Ascending aorta (tissue), 2 donors: Measurements from ENCODE around the gene KRTAP12-4. TPM values are rescaled to one million over a fixed set of nuclear protein-coding genes. Genes with fewer than 3 reads are reported as not detected.
A peak's percentile ranks its signal among the peaks of the same experiment; 100 is the strongest.

ENCODE experiments used
- DNase-seq, 2 donors: peaks; one replicate each; pipeline ENCODE4 v3.0.0-alpha.2; 2019; ENCODE audit warnings: low spot score in 2 of 2
- H3K27ac ChIP-seq, 2 donors: fragments of 200-600 bp; sonication (generic); one replicate each; pipeline ENCODE4 v1.5.1; 2016 to 2017; ENCODE audit warnings: mild to moderate bottlenecking in 1 of 2
- H3K27me3 ChIP-seq: fragments of 200-600 bp; sonication (generic); one replicate; pipeline ENCODE4 v1.5.1; 2017
- H3K36me3 ChIP-seq, 2 donors: fragments of 200-600 bp; sonication (generic); one replicate each; pipeline ENCODE4 v1.5.1; 2016
- H3K4me1 ChIP-seq, 2 donors: fragments of 200-600 bp; sonication (generic); one replicate each; pipeline ENCODE4 v1.5.1; 2016 to 2017; ENCODE audit warnings: mild to moderate bottlenecking in 1 of 2
- H3K4me3 ChIP-seq, 2 donors: fragments of 200-600 bp; sonication (generic); one replicate each; pipeline ENCODE4 v1.5.1; 2016 to 2017; ENCODE audit warnings: mild to moderate bottlenecking in 1 of 2
- H3K9me3 ChIP-seq, 2 donors: fragments of 200-600 bp; sonication (generic); one replicate each; pipeline ENCODE4 v1.5.1; 2016
- CTCF ChIP-seq, 3 experiments: fragments of 200-600 bp in 2 of 3; fragments of 450-650 bp in 1 of 3; sonication (generic) in 2 of 3; IDR thresholded peaks; one replicate each; pipeline ENCODE4 v1.5.1; 2016 to 2019; ENCODE audit warnings: antibody characterized with exemption in 3 of 3, mild to moderate bottlenecking in 1 of 3, moderate library complexity in 1 of 3
- intact Hi-C: fragments of 100-400 bp; cut with DNase I; formaldehyde crosslinking; loops from one replicate; pipeline ENCODE4 v1.15.1; 2023
- total RNA-seq: library from RNA; depleted of rRNA; stranded (reverse); fragments of >200 nt; gene quantifications from one replicate; pipeline ENCODE4 v1.1.0, GENCODE V29; 2016

The KRTAP12-4 gene
- total RNA-seq, 1 donor from 2014 or later = not detected

- Histone ChIP-seq H3K9me3 (peaks cover 0 to 7% of the 10 kb centered on the region in 2 donors), H3K4me1 (no peaks in the 10 kb centered on the region), H3K27me3 (no peaks in the 10 kb centered on the region), H3K36me3 (no peaks in the 10 kb centered on the region), H3K27ac (no peak overlapping the region), H3K4me3 (no peak overlapping the region)
- peak in 1 of 2 donors; percentile 16 for DNase-seq
- TF ChIP-seq CTCF (IDR thresholded peaks at IDR 0.05) = no peak
- intact Hi-C loops = no loop called here
Measured at GRCh38 chr21:44696572-44696971, 42.1 kb upstream of the KRTAP12-4 start.

- no peak overlapping the region for H3K27ac ChIP-seq
- H3K4me3 ChIP-seq = no peak overlapping the region
- intact Hi-C loops = no loop called here
- no peaks in the 10 kb centered on the region for H3K27me3 ChIP-seq
- H3K4me1 ChIP-seq = no peaks in the 10 kb centered on the region
- DNase-seq = peak in 1 of 2 donors; percentile 43
- no peak for TF ChIP-seq CTCF (IDR thresholded peaks at IDR 0.05)
- H3K36me3 ChIP-seq = no peaks in the 10 kb centered on the region
- peaks cover 0 to 7% of the 10 kb centered on the region in 2 donors for H3K9me3 ChIP-seq
Measured at GRCh38 chr21:44695641-44696040, 41.2 kb upstream of the KRTAP12-4 start.

- TF ChIP-seq CTCF (IDR thresholded peaks at IDR 0.05) = no peak
- H3K9me3 ChIP-seq = peaks cover 0 to 7% of the 10 kb centered on the region in 2 donors
- no peak overlapping the region for H3K27ac ChIP-seq
- intact Hi-C loops = no loop called here
- DNase-seq = peak in 1 of 2 donors; percentile 48
- H3K27me3 ChIP-seq = no peaks in the 10 kb centered on the region
- H3K4me1 ChIP-seq = no peaks in the 10 kb centered on the region
- no peaks in the 10 kb centered on the region for H3K36me3 ChIP-seq
- no peak overlapping the region for H3K4me3 ChIP-seq
Measured at GRCh38 chr21:44695184-44695583, 40.7 kb upstream of the KRTAP12-4 start.

GRCh38 chr21:44694776-44695175 lies 40.3 kb upstream of the KRTAP12-4 start:
- intact Hi-C loops = no loop called here
- no peak overlapping the region for H3K4me3 ChIP-seq
- H3K27me3 ChIP-seq = no peaks in the 10 kb centered on the region
- no peak for TF ChIP-seq CTCF (IDR thresholded peaks at IDR 0.05)
- no peaks in the 10 kb centered on the region for H3K36me3 ChIP-seq
- no peaks in the 10 kb centered on the region for H3K4me1 ChIP-seq
- peak in 1 of 2 donors; percentile 16 for DNase-seq
- H3K27ac ChIP-seq = no peak overlapping the region
- peaks cover 0 to 7% of the 10 kb centered on the region in 2 donors for H3K9me3 ChIP-seq

- intact Hi-C loops = no loop called here
- no peaks in the 10 kb centered on the region for H3K36me3 ChIP-seq
- TF ChIP-seq CTCF (IDR thresholded peaks at IDR 0.05) = no peak
Measured at GRCh38 chr21:44692798-44693512, 38.5 kb upstream of the KRTAP12-4 start.

More at GRCh38 chr21:44692798-44693512, 38.5 kb upstream of the KRTAP12-4 start:
- H3K27ac ChIP-seq = no peak overlapping the region
- no peaks in the 10 kb centered on the region for H3K27me3 ChIP-seq
- H3K4me3 ChIP-seq = no peak overlapping the region
- DNase-seq = no peak
- no peaks in the 10 kb centered on the region for H3K4me1 ChIP-seq
- H3K9me3 ChIP-seq = peaks cover 0 to 7% of the 10 kb centered on the region in 2 donors
